SK-N-SH treated with all-trans-retinoic acid at 6 μM for 48 hours (cell line): ENCODE measurements around the gene TRPV3.
"Not testable (repeated sequence)": the region's sequence is repeated elsewhere in the genome, so short reads cannot be mapped to it uniquely, and the experiment has no call there.

Experiments
- ATAC-seq: fragments of 200-7000 bp; cut with Tn5 transposase; 3 replicates; pipeline ENCODE4 v1.9.1; 2020; ENCODE audit warnings: mild to moderate bottlenecking, moderate library complexity
- ARNTL ChIP-seq: fragments of 450-650 bp; formaldehyde crosslinking; IDR thresholded peaks from 2 replicates; pipeline ENCODE4 v1.5.0; 2020; ENCODE audit warnings: low read depth, mild to moderate bottlenecking, moderate library complexity, borderline replicate concordance
- BACH2 ChIP-seq: fragments of 250-450 bp; sonication (Bioruptor Pico); IDR thresholded peaks from 2 replicates; pipeline ENCODE4 v1.9.0; 2021; ENCODE audit warnings: mild to moderate bottlenecking, borderline replicate concordance
- CSDC2 ChIP-seq: fragments of 250-450 bp; sonication (Bioruptor Pico); IDR thresholded peaks from 2 replicates; pipeline ENCODE4 v1.5.0; 2020; ENCODE audit warnings: mild to moderate bottlenecking, moderate library complexity
- CSRNP3 ChIP-seq: fragments of 250-450 bp; sonication (Bioruptor Pico); IDR thresholded peaks from 2 replicates; pipeline ENCODE4 v1.5.1; 2021; ENCODE audit warnings: mild to moderate bottlenecking, moderate library complexity
- ESRRG ChIP-seq: fragments of 250-450 bp; sonication (Bioruptor Pico); IDR thresholded peaks from 2 replicates; pipeline ENCODE4 v1.6.1; 2021; ENCODE audit warnings: mild to moderate bottlenecking
- ISL1 ChIP-seq: fragments of 250-450 bp; sonication (Bioruptor Pico); IDR thresholded peaks from 2 replicates; pipeline ENCODE4 v2.1.2; 2022; ENCODE audit warnings: mild to moderate bottlenecking, moderate library complexity
- OSR1 ChIP-seq: fragments of 250-450 bp; sonication (Bioruptor Pico); IDR thresholded peaks from 2 replicates; pipeline ENCODE4 v1.8.0; 2022; ENCODE audit warnings: moderate library complexity, mild to moderate bottlenecking, inconsistent platforms
- PATZ1 ChIP-seq: fragments of 250-450 bp; sonication (Bioruptor Pico); IDR thresholded peaks from 2 replicates; pipeline ENCODE4 v1.8.0; 2020; ENCODE audit warnings: mild to moderate bottlenecking, moderate library complexity, borderline replicate concordance
- POU6F1 ChIP-seq: fragments of 250-450 bp; sonication (Bioruptor Pico); IDR thresholded peaks from 2 replicates; pipeline ENCODE4 v1.8.0; 2021; ENCODE audit warnings: low read depth, mild to moderate bottlenecking, moderate library complexity, borderline replicate concordance
- PPARA ChIP-seq: fragments of 250-450 bp; sonication (Bioruptor Pico); IDR thresholded peaks from 2 replicates; pipeline ENCODE4 v1.5.0; 2020; ENCODE audit warnings: mild to moderate bottlenecking, borderline replicate concordance
- RARB ChIP-seq: fragments of 250-450 bp; sonication (Bioruptor Pico); IDR thresholded peaks from 2 replicates; pipeline ENCODE4 v1.8.0; 2021; ENCODE audit warnings: mild to moderate bottlenecking, moderate library complexity
- SNAI2 ChIP-seq: fragments of 250-450 bp; sonication (Bioruptor Pico); IDR thresholded peaks from 2 replicates; pipeline ENCODE4 v1.5.0; 2020; ENCODE audit warnings: mild to moderate bottlenecking, moderate library complexity
- TCF4 ChIP-seq: fragments of 250-450 bp; sonication (Bioruptor Pico); IDR thresholded peaks from 2 replicates; pipeline ENCODE4 v1.8.0; 2021; ENCODE audit warnings: mild to moderate bottlenecking, moderate library complexity, borderline replicate concordance
- ZC3H10 ChIP-seq: fragments of 250-450 bp; sonication (Bioruptor Pico); IDR thresholded peaks from 2 replicates; pipeline ENCODE4 v1.5.1; 2021; ENCODE audit warnings: mild to moderate bottlenecking, moderate library complexity
- ZNF565 ChIP-seq: fragments of 450-650 bp; formaldehyde crosslinking; conservative IDR thresholded peaks from 2 replicates; pipeline ENCODE4 v1.5.0; 2020; ENCODE audit warnings: low read depth, mild to moderate bottlenecking, moderate library complexity
- ZNF70 ChIP-seq: fragments of 450-650 bp; formaldehyde crosslinking; IDR thresholded peaks from 2 replicates; pipeline ENCODE4 v1.5.0; 2020; ENCODE audit warnings: mild to moderate bottlenecking, moderate library complexity
- ZNF8 ChIP-seq: fragments of 450-650 bp; formaldehyde crosslinking; IDR thresholded peaks from 2 replicates; pipeline ENCODE4 v1.5.0; 2020; ENCODE audit warnings: mild to moderate bottlenecking, moderate library complexity
- TF ChIP-seq, protein P1 (sequence below): fragments of 250-450 bp; sonication (Bioruptor Pico); IDR thresholded peaks from 2 replicates; pipeline ENCODE4 v1.5.0; 2020; ENCODE audit warnings: mild to moderate bottlenecking, moderate library complexity
- TF ChIP-seq, protein P2 (sequence below): fragments of 250-450 bp; sonication (Bioruptor Pico); IDR thresholded peaks from 2 replicates; pipeline ENCODE4 v1.5.1; 2020; ENCODE audit warnings: low read depth, mild to moderate bottlenecking, moderate library complexity

The TRPV3 gene

DNA sequence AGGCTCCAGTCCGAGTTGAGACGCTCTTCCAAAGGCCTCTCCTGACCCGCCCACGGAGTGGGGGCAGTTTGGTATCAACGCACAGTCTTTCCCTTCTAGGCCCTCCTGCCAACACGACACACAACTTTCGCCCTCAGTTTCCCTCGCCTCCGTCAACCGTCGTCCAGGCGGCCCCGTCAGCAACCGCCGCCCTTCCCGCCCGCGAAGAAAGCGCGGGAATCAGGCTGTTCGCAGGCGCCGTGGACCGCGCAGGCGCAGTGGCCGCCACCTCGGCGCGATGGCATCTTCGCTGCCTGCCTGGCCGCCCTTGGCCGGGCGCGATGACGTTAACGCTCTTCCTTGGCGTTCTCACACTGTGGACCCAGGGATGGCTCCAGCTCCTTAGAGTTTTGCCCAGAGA lies 86.0 kb downstream of the TRPV3 start, which contains the start of gene SPATA22:
SPATA22 (minus strand) TSS at position 221 of the 400 bp plus-strand sequence. CDS start 2,494 bp downstream, outside the sequence.
- TF ChIP-seq PPARA (CRISPR knock-in tag) (no peak), POU6F1 (CRISPR knock-in tag) (no peak), ZNF70 (no peak), ZC3H10 (CRISPR knock-in tag) (no peak), PATZ1 (CRISPR knock-in tag) (no peak), ZNF8 (CRISPR knock-in tag) (no peak), SNAI2 (CRISPR knock-in tag) (no peak), RARB (CRISPR knock-in tag) (no peak), CSDC2 (CRISPR knock-in tag) (no peak)
- TF ChIP-seq, protein P1, sequence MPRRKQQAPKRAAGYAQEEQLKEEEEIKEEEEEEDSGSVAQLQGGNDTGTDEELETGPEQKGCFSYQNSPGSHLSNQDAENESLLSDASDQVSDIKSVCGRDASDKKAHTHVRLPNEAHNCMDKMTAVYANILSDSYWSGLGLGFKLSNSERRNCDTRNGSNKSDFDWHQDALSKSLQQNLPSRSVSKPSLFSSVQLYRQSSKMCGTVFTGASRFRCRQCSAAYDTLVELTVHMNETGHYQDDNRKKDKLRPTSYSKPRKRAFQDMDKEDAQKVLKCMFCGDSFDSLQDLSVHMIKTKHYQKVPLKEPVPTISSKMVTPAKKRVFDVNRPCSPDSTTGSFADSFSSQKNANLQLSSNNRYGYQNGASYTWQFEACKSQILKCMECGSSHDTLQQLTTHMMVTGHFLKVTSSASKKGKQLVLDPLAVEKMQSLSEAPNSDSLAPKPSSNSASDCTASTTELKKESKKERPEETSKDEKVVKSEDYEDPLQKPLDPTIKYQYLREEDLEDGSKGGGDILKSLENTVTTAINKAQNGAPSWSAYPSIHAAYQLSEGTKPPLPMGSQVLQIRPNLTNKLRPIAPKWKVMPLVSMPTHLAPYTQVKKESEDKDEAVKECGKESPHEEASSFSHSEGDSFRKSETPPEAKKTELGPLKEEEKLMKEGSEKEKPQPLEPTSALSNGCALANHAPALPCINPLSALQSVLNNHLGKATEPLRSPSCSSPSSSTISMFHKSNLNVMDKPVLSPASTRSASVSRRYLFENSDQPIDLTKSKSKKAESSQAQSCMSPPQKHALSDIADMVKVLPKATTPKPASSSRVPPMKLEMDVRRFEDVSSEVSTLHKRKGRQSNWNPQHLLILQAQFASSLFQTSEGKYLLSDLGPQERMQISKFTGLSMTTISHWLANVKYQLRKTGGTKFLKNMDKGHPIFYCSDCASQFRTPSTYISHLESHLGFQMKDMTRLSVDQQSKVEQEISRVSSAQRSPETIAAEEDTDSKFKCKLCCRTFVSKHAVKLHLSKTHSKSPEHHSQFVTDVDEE (CRISPR knock-in tag) = no peak
- TF ChIP-seq, all 23 proteins: peak for 0
- ATAC-seq = no peak

- TF ChIP-seq ISL1 (CRISPR knock-in tag) = no peak
- TF ChIP-seq, protein P2, sequence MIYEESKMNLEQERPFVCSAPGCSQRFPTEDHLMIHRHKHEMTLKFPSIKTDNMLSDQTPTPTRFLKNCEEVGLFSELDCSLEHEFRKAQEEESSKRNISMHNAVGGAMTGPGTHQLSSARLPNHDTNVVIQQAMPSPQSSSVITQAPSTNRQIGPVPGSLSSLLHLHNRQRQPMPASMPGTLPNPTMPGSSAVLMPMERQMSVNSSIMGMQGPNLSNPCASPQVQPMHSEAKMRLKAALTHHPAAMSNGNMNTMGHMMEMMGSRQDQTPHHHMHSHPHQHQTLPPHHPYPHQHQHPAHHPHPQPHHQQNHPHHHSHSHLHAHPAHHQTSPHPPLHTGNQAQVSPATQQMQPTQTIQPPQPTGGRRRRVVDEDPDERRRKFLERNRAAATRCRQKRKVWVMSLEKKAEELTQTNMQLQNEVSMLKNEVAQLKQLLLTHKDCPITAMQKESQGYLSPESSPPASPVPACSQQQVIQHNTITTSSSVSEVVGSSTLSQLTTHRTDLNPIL (CRISPR knock-in tag) = no peak
- TF ChIP-seq BACH2 (CRISPR knock-in tag) = no peak
- no peak for TF ChIP-seq ZNF8 (CRISPR knock-in tag)
- no peak for TF ChIP-seq ZNF70
- TF ChIP-seq, protein P1 (CRISPR knock-in tag) = no peak
- no peak for TF ChIP-seq RARB (CRISPR knock-in tag)
- TF ChIP-seq CSRNP3 (CRISPR knock-in tag) = no peak
- TF ChIP-seq OSR1 (CRISPR knock-in tag) = no peak
- no peak for TF ChIP-seq ESRRG (CRISPR knock-in tag)
- TF ChIP-seq ZNF565 (CRISPR knock-in tag) = no peak
- TF ChIP-seq PATZ1 (CRISPR knock-in tag) = no peak
- no peak for TF ChIP-seq SNAI2 (CRISPR knock-in tag)
- TF ChIP-seq TCF4 (CRISPR knock-in tag) = no peak
- TF ChIP-seq ARNTL (CRISPR knock-in tag) = no peak
- no peak for TF ChIP-seq POU6F1 (CRISPR knock-in tag)
- TF ChIP-seq ZC3H10 (CRISPR knock-in tag) = no peak
- no peak for TF ChIP-seq CSDC2 (CRISPR knock-in tag)
- ATAC-seq = no peak
Measured at GRCh38 chr17:3469529-3469928, 88.1 kb downstream of the TRPV3 start.

- not testable (repeated sequence) for ATAC-seq
Measured at GRCh38 chr17:3466355-3466754, 91.3 kb downstream of the TRPV3 start.
